ENCODE measurements around the gene ZBTB34. TPM values are rescaled to one million over a fixed set of nuclear protein-coding genes. Genes with fewer than 3 reads are reported as not detected.

The ZBTB34 gene
- total and polyA plus RNA-seq, 8 donors: 1.3 to 6.3 (median 2.6) TPM

Other genes with a start within 250 kb of the ZBTB34 start
- 1 to 10 TPM in 1 of 6 donors, under 1 TPM in 5; 0.14 to 1.2 (median 0.62) TPM for gene LMX1B, start 246.7 kb upstream of the ZBTB34 start, total RNA-seq
- gene LMX1B, start 246.7 kb upstream of the ZBTB34 start, polyA plus RNA-seq: under 1 TPM; 0.05 to 0.30 TPM
- gene ZBTB43, start 55.6 kb upstream of the ZBTB34 start, total RNA-seq: 1 to 10 TPM; 4.6 to 8.5 (median 5.8) TPM
- 1 to 10 TPM; 2.2 to 3.1 TPM for gene ZBTB43, start 55.6 kb upstream of the ZBTB34 start, polyA plus RNA-seq
- 10 to 100 TPM in 1 of 6 donors, 1 to 10 TPM in 5; 5.8 to 12.7 (median 9.3) TPM for gene RALGPS1, start 54.1 kb downstream of the ZBTB34 start, total RNA-seq
- gene RALGPS1, start 54.1 kb downstream of the ZBTB34 start, polyA plus RNA-seq: 10 to 100 TPM in 1 of 2 donors, 1 to 10 TPM in 1; 7.0 to 12.1 TPM